MM.1S (cell line): ENCODE results near the gene TIGD4.

Source experiments
- EZH2 ChIP-seq: fragments of 300-600 bp; sonication (generic); optimal IDR thresholded peaks from 2 replicates; pipeline ENCODE3; 2017; ENCODE audit warnings: low read depth, mild to moderate bottlenecking, antibody characterized with exemption, low read length, mixed read lengths
- EZH2phosphoT487 ChIP-seq: fragments of 300-600 bp; sonication (generic); IDR thresholded peaks from 2 replicates; pipeline ENCODE4 v1.6.1; 2018; ENCODE audit warnings: antibody characterized with exemption, low read length
- TF ChIP-seq, protein P1 (sequence below): fragments of 300-600 bp; sonication (generic); IDR thresholded peaks from 2 replicates; pipeline ENCODE4 v1.5.1; 2016; ENCODE audit warnings: antibody characterized with exemption, low read length, mixed read lengths

GRCh38 chr4:152819026-152819645 lies 39.6 kb upstream of the TIGD4 start:
- TF ChIP-seq, protein P1, sequence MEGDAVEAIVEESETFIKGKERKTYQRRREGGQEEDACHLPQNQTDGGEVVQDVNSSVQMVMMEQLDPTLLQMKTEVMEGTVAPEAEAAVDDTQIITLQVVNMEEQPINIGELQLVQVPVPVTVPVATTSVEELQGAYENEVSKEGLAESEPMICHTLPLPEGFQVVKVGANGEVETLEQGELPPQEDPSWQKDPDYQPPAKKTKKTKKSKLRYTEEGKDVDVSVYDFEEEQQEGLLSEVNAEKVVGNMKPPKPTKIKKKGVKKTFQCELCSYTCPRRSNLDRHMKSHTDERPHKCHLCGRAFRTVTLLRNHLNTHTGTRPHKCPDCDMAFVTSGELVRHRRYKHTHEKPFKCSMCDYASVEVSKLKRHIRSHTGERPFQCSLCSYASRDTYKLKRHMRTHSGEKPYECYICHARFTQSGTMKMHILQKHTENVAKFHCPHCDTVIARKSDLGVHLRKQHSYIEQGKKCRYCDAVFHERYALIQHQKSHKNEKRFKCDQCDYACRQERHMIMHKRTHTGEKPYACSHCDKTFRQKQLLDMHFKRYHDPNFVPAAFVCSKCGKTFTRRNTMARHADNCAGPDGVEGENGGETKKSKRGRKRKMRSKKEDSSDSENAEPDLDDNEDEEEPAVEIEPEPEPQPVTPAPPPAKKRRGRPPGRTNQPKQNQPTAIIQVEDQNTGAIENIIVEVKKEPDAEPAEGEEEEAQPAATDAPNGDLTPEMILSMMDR: no peak
- TF ChIP-seq EZH2 (no peak), EZH2phosphoT487 (no peak)
